ENCODE results near the gene VKORC1. TPM values are rescaled to one million over a fixed set of nuclear protein-coding genes. Genes with fewer than 3 reads are reported as not detected.

Gene VKORC1
- polyA plus RNA-seq, 4 donors: 54.4 to 87.8 (median 80.6) TPM

DNA sequence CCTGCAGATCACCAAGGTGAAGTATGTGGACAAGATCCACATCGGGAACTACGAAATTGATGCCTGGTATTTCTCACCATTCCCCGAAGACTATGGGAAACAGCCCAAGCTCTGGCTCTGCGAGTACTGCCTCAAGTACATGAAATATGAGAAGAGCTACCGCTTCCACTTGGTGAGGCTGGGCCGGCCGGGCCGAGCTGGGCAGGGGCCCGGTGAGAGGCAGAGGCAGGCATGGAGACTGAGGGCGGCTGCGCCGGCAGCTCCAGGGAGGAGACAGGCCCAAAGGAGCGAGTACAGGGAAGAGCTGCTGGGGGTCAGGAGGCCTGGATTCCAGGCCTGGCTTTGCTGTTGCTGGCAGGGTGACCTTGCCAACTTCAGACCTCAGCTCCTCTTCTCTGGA lies 32.6 kb upstream of the VKORC1 start:
- H3K27ac ChIP-seq (ENCODE audit: low read depth in 1 of 3, low read length in 2 of 3): peak overlapping the region; percentile 90 to 98 (median 94)
- FAIRE-seq (no peak), DNase-seq (no peak)
- no peak overlapping the region for H3K4me3 ChIP-seq (ENCODE audit: low read depth in 1 of 3, low read length in 3 of 3)
- 90 to 95% (median 94%) methylated on average over 12 to 13 of the region's 13 CpGs for WGBS, 3 donors
- H3K36me3 ChIP-seq (ENCODE audit: control insufficient read depth in 3 of 3, insufficient read depth in 2 of 3, low read depth in 1 of 3, low read length in 3 of 3): peaks cover 0 to 75% (median 3%) of the 10 kb centered on the region in 3 donors
- no peaks in the 10 kb centered on the region for H3K27me3 ChIP-seq (ENCODE audit: control insufficient read depth in 3 of 3, insufficient read depth in 3 of 3, low read length in 3 of 3)
- no peaks in the 10 kb centered on the region for H3K9me3 ChIP-seq (ENCODE audit: control insufficient read depth in 2 of 2, insufficient read depth in 1 of 2, low read depth in 1 of 2, low read length in 1 of 2)
- peaks cover 4 to 49% (median 11%) of the 10 kb centered on the region in 3 donors for H3K4me1 ChIP-seq (ENCODE audit: control insufficient read depth in 3 of 3, insufficient read depth in 2 of 3, low read depth in 1 of 3, low read length in 2 of 3)

DNA sequence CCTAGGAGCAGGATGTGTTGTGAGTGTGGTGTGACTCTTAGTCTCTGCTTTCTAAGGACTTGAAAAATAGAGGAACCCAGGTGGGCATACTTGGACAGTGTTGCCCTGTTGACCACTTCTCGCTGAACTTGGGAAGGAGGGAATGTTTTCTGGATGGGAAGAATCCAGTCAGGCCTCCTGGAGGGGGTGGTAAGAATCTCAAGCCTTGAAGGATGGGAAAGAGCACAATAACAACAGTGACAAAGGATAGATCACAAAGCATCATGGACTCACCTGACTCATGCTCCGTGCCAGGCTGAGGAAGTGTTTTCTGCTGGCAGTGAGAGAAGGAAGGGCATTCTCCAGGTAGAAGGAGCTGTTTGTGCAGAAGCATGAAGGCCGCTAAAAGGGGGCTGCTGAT lies 31.2 kb upstream of the VKORC1 start:
- Histone ChIP-seq H3K4me3 (ENCODE audit: low read depth in 1 of 3, low read length in 3 of 3) (no peak overlapping the region), H3K4me1 (ENCODE audit: control insufficient read depth in 3 of 3, insufficient read depth in 2 of 3, low read depth in 1 of 3, low read length in 2 of 3) (peaks cover 4 to 36% (median 10%) of the 10 kb centered on the region in 3 donors), H3K27me3 (ENCODE audit: control insufficient read depth in 3 of 3, insufficient read depth in 3 of 3, low read length in 3 of 3) (no peaks in the 10 kb centered on the region), H3K27ac (ENCODE audit: low read depth in 1 of 3, low read length in 2 of 3) (no peak overlapping the region), H3K9me3 (ENCODE audit: control insufficient read depth in 2 of 2, insufficient read depth in 1 of 2, low read depth in 1 of 2, low read length in 1 of 2) (no peaks in the 10 kb centered on the region), H3K36me3 (ENCODE audit: control insufficient read depth in 3 of 3, insufficient read depth in 2 of 3, low read depth in 1 of 3, low read length in 3 of 3) (peaks cover 3 to 72% (median 3%) of the 10 kb centered on the region in 3 donors)
- no peak for DNase-seq
- 91 to 97% (median 97%) methylated on average over 3 of the region's 3 CpGs for WGBS, 3 donors
- no peak for FAIRE-seq

DNA sequence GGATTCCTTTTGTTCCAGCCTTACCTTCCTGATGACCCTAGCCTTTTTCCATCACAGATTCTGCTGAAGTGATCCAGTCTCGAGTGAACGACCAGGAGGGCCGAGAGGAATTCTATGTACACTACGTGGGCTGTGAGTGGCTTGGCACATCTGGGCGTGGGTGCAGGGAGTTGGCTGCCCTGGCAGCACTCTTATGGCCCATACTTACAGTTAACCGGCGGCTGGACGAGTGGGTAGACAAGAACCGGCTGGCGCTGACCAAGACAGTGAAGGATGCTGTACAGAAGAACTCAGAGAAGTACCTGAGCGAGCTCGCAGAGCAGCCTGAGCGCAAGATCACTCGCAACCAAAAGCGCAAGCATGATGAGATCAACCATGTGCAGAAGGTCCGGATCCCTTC lies 25.5 kb upstream of the VKORC1 start:
- peaks cover 6 to 55% (median 7%) of the 10 kb centered on the region in 3 donors for H3K36me3 ChIP-seq (ENCODE audit: control insufficient read depth in 3 of 3, insufficient read depth in 2 of 3, low read depth in 1 of 3, low read length in 3 of 3)
- H3K27me3 ChIP-seq (ENCODE audit: control insufficient read depth in 3 of 3, insufficient read depth in 3 of 3, low read length in 3 of 3): no peaks in the 10 kb centered on the region
- 91 to 94% (median 92%) methylated on average over 16 of the region's 16 CpGs for WGBS, 3 donors
- H3K4me1 ChIP-seq (ENCODE audit: control insufficient read depth in 3 of 3, insufficient read depth in 2 of 3, low read depth in 1 of 3, low read length in 2 of 3): peaks cover 0 to 16% (median 0%) of the 10 kb centered on the region in 3 donors
- FAIRE-seq (no peak), DNase-seq (no peak)
- H3K9me3 ChIP-seq (ENCODE audit: control insufficient read depth in 2 of 2, insufficient read depth in 1 of 2, low read depth in 1 of 2, low read length in 1 of 2): no peaks in the 10 kb centered on the region
- no peak overlapping the region for H3K4me3 ChIP-seq (ENCODE audit: low read depth in 1 of 3, low read length in 3 of 3)
- no peak overlapping the region for H3K27ac ChIP-seq (ENCODE audit: low read depth in 1 of 3, low read length in 2 of 3)

DNA sequence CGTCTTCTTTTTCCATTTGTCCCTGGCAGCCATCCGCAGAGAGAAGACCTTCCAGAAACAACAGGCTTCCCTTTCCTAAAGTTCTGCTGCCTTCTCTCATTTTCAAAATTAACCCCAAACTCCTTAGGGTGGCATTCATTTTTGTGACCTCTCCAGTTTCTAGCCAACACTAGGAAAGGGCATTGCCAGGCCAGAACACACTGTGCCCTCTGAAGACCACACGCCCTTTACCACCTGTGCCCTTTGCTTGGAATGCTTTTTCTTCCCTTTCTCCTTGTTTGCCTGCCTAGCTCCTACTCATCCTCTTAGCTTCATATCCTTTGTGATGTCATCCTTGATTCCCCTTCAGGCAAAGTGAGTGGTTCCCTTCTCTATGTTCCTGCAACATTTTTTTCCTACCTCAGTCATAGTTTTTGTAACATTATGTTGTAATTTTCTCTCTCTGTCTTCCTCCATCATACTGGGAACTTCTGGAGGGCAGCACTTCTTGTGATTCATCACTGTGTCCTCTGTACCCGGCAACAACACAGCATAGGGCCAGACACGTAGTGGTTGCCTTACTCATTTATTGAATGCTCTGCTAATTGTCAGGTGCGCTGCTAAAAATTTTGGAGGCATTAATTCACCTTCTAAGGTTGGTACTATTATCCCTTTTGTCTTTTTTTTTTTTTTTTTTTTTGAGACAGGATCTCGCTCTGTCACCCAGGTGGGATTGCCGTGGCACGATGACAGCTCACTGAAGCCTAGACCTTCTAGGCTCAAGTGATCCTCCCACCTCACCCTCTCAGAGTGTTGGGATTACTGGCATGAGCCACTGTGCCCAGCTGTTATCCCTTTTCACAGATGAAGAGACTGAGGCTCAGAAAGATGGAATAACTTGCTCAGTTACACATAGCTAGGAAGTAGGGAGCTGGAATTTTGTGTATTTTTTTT lies 23.9 kb upstream of the VKORC1 start:
- peaks cover 4 to 50% (median 6%) of the 10 kb centered on the region in 3 donors for H3K36me3 ChIP-seq (ENCODE audit: control insufficient read depth in 3 of 3, insufficient read depth in 2 of 3, low read depth in 1 of 3, low read length in 3 of 3)
- no peaks in the 10 kb centered on the region for H3K9me3 ChIP-seq (ENCODE audit: control insufficient read depth in 2 of 2, insufficient read depth in 1 of 2, low read depth in 1 of 2, low read length in 1 of 2)
- peak overlapping the region; percentile 62 to 84 (median 70) for H3K4me3 ChIP-seq (ENCODE audit: low read depth in 1 of 3, low read length in 3 of 3)
- H3K4me1 ChIP-seq (ENCODE audit: control insufficient read depth in 3 of 3, insufficient read depth in 2 of 3, low read depth in 1 of 3, low read length in 2 of 3): peaks cover 0 to 22% (median 0%) of the 10 kb centered on the region in 3 donors
- WGBS, 3 donors: 46 to 56% (median 50%) methylated on average over 9 of the region's 9 CpGs
- DNase-seq (peak in 1 of 2 donors; percentile 59), FAIRE-seq (no peak)
- H3K27ac ChIP-seq (ENCODE audit: low read depth in 1 of 3, low read length in 2 of 3): peak overlapping the region; percentile 91 to 99 (median 96)
- no peaks in the 10 kb centered on the region for H3K27me3 ChIP-seq (ENCODE audit: control insufficient read depth in 3 of 3, insufficient read depth in 3 of 3, low read length in 3 of 3)

DNA sequence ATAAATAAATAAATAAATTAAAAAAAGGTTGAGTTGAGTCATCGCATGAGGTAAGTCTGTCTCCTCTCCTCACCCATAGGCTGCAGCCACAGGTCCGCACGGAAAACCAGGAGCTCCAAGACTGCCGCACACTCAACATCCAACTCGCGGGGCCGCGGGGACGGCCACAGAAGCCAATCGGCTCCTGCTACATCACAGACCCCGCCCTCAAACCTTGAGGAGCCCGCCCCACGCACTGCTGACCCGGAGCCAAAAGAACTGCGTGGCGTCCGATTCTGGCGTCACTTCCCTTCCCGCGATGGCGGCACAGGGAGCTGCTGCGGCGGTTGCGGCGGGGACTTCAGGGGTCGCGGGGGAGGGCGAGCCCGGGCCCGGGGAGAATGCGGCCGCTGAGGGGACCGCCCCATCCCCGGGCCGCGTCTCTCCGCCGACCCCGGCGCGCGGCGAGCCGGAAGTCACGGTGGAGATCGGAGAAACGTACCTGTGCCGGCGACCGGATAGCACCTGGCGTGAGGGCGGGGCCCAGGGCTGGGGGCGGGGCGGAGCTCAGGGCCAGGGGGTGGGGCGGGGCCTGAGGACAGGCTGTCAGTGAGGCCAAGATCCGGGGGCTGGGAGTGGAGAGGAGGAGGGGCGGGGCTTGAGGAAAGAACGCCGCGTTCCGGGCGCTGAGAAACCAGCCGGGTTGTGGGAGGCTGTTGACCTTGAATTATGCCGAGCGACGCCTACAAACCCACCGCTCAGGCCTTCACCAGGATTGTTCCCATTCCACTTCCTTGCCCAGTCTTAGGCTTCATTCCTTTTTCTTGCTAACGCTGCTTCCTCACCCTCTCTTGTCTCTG lies 23.0 kb upstream of the VKORC1 start, which contains the start of gene KAT8:
Gene KAT8, plus strand, starts transcription at position 281 of the 839 bp plus-strand sequence. Its CDS starts 18 bp downstream, at position 299.
- Histone ChIP-seq H3K36me3 (ENCODE audit: control insufficient read depth in 3 of 3, insufficient read depth in 2 of 3, low read depth in 1 of 3, low read length in 3 of 3) (peaks cover 4 to 49% (median 6%) of the 10 kb centered on the region in 3 donors), H3K27ac (ENCODE audit: low read depth in 1 of 3, low read length in 2 of 3) (peak within 1 kb of the TSS; percentile 91 to 99 (median 96)), H3K4me3 (ENCODE audit: low read depth in 1 of 3, low read length in 3 of 3) (peak within 1 kb of the TSS; percentile 62 to 84 (median 70)), H3K4me1 (ENCODE audit: control insufficient read depth in 3 of 3, insufficient read depth in 2 of 3, low read depth in 1 of 3, low read length in 2 of 3) (peaks cover 0 to 24% (median 2%) of the 10 kb centered on the region in 3 donors), H3K27me3 (ENCODE audit: control insufficient read depth in 3 of 3, insufficient read depth in 3 of 3, low read length in 3 of 3) (no peaks in the 10 kb centered on the region), H3K9me3 (ENCODE audit: control insufficient read depth in 2 of 2, insufficient read depth in 1 of 2, low read depth in 1 of 2, low read length in 1 of 2) (no peaks in the 10 kb centered on the region)
- DNase-seq (peak; percentile 98 to 99), FAIRE-seq (no peak)
- 0% methylated on average over 53 to 68 of the region's 68 CpGs for WGBS, 3 donors

DNA sequence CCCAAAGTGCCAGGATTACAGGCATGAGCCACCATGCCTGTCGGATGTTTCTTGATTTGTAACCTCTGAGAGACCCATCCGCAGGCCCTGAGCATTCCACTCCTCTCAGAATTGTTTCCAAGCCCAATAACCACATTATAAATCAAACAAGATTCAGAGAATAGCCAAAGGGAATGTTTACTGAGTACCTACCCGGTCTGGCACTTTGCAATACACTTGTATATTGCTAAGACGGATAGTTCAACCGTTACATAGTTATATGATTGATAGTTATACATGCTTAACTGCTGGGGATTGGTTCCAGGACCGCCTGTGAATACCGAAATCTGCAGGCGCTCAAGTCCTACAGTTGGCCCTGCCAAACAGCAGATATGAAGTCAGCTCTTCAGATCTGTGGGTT lies 19.9 kb upstream of the VKORC1 start:
- FAIRE-seq (no peak), DNase-seq (no peak)
- no peaks in the 10 kb centered on the region for H3K27me3 ChIP-seq (ENCODE audit: control insufficient read depth in 3 of 3, insufficient read depth in 3 of 3, low read length in 3 of 3)
- 83 to 86% (median 83%) methylated on average over 8 of the region's 8 CpGs for WGBS, 3 donors
- no peaks in the 10 kb centered on the region for H3K9me3 ChIP-seq (ENCODE audit: control insufficient read depth in 2 of 2, insufficient read depth in 1 of 2, low read depth in 1 of 2, low read length in 1 of 2)
- H3K4me1 ChIP-seq (ENCODE audit: control insufficient read depth in 3 of 3, insufficient read depth in 2 of 3, low read depth in 1 of 3, low read length in 2 of 3): peaks cover 0 to 24% (median 2%) of the 10 kb centered on the region in 3 donors
- H3K4me3 ChIP-seq (ENCODE audit: low read depth in 1 of 3, low read length in 3 of 3): no peak overlapping the region
- H3K36me3 ChIP-seq (ENCODE audit: control insufficient read depth in 3 of 3, insufficient read depth in 2 of 3, low read depth in 1 of 3, low read length in 3 of 3): peaks cover 0 to 54% (median 5%) of the 10 kb centered on the region in 3 donors
- H3K27ac ChIP-seq (ENCODE audit: low read depth in 1 of 3, low read length in 2 of 3): peak overlapping the region in 2 of 3 donors; percentile 15 to 34

DNA sequence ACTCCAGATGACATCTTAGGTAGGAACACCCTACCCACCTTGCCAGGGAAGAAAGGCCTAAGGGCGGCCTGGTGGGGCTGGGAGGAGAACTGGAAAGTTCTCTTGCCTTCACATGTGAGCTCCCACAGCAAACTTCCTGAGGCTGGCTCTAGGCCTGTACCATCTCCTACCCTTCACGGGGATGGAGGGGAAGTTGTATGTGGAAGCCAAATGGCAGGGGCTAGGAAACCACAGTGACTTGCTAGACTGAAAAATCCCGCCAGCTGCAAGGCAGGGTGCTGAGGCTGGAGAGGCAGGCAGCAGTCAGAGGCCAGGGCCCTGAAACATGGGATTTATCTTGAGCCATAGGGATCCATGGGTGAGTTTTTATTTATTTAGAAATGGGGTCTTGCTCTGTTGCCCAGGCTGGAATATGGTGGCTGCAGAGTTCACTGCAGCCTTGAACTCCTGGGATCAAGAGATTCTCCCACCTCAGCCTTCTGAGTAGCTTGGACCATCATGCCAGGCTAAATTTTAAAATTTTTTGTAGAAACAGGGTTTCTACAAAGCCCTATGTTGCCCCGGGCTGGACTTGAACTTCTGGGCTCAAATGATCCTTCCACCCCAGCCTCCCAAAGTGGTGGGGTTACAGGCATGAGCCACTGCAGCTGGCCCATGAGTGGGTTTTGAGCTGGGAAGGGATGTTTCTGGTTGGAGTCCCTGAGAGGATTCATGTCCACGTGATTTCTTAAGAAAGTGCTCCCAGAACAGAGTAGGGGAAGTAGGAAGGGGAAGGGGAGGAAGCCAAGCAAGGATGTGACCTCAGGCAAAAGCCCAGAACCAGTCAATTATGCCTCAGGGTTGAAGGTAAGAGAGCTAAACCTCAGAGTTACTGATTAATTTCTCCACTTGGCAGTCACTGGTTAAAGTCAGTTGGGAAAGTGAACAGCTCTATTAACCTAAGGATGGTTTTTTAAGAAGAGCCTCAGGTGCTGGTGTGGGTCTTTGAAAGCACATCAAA lies 18.8 kb upstream of the VKORC1 start:
- Histone ChIP-seq H3K27me3 (ENCODE audit: control insufficient read depth in 3 of 3, insufficient read depth in 3 of 3, low read length in 3 of 3) (no peaks in the 10 kb centered on the region), H3K4me1 (ENCODE audit: control insufficient read depth in 3 of 3, insufficient read depth in 2 of 3, low read depth in 1 of 3, low read length in 2 of 3) (peaks cover 0 to 17% (median 2%) of the 10 kb centered on the region in 3 donors), H3K27ac (ENCODE audit: low read depth in 1 of 3, low read length in 2 of 3) (peak overlapping the region in 2 of 3 donors; percentile 16 to 43), H3K36me3 (ENCODE audit: control insufficient read depth in 3 of 3, insufficient read depth in 2 of 3, low read depth in 1 of 3, low read length in 3 of 3) (peaks cover 0 to 48% (median 5%) of the 10 kb centered on the region in 3 donors), H3K9me3 (ENCODE audit: control insufficient read depth in 2 of 2, insufficient read depth in 1 of 2, low read depth in 1 of 2, low read length in 1 of 2) (no peaks in the 10 kb centered on the region), H3K4me3 (ENCODE audit: low read depth in 1 of 3, low read length in 3 of 3) (no peak overlapping the region)
- FAIRE-seq (no peak), DNase-seq (peak; percentile 38 to 67)
- 59 to 69% (median 63%) methylated on average over 5 of the region's 5 CpGs for WGBS, 3 donors

Measured in small intestine (tissue), 7 donors.